Body of pancreas (tissue), 4 donors: ENCODE results near the gene ZFHX3. TPM values are rescaled to one million over a fixed set of nuclear protein-coding genes. Genes with fewer than 3 reads are reported as not detected.

ENCODE experiments used
- ATAC-seq: fragments of 150-250 bp; one replicate; pipeline ENCODE4 v1.9.1; 2016
- DNase-seq, 4 donors: peaks; one replicate each; pipeline ENCODE4 v3.0.0-alpha.2; 2019
- H3K27ac ChIP-seq, 4 donors: fragments of 200-600 bp; sonication (generic); 1 replicate in 3 of 4; 2 replicates in 1 of 4; pipeline versions ENCODE4 v1.5.1 to v1.6.1; 2016 to 2019; ENCODE audit warnings: mild to moderate bottlenecking in 1 of 4, mixed read lengths in 1 of 4, moderate library complexity in 1 of 4
- H3K27me3 ChIP-seq, 2 donors: fragments of 200-600 bp; sonication (generic); one replicate each; pipeline ENCODE4 v1.6.0; 2016; ENCODE audit warnings: mild to moderate bottlenecking in 1 of 2
- H3K36me3 ChIP-seq, 2 donors: fragments of 200-600 bp; sonication (generic); replicated peaks in 1 of 2; 2 replicates each; pipeline ENCODE4 v1.5.1; 2016; ENCODE audit warnings: low read depth in 2 of 2; ENCODE audit not compliant: insufficient read depth in 1 of 2
- H3K4me1 ChIP-seq: fragments of 200-600 bp; sonication (generic); one replicate; pipeline ENCODE4 v1.6.0; 2016
- H3K4me3 ChIP-seq, 2 donors: fragments of 200-600 bp; sonication (generic); 1 replicate in 1 of 2; 2 replicates in 1 of 2; pipeline ENCODE4 v1.5.1; 2016 to 2019
- H3K9me3 ChIP-seq, 3 donors: fragments of 200-600 bp; sonication (generic); 1 replicate in 2 of 3; 2 replicates in 1 of 3; pipeline ENCODE4 v1.5.1; 2016
- POLR2A ChIP-seq, 3 donors: fragments of 450-650 bp; IDR thresholded peaks; one replicate each; pipeline ENCODE4 v1.6.1; 2016; ENCODE audit warnings: antibody characterized with exemption in 3 of 3, mild to moderate bottlenecking in 2 of 3
- WGBS, 2 donors: methylation state at CpG; one replicate each; pipeline ENCODE4 v1.1.5; 2017; 5-methylcytosine and 5-hydroxymethylcytosine counted together
- intact Hi-C: fragments of 100-400 bp; cut with DNase I; formaldehyde crosslinking; loops from one replicate; pipeline ENCODE4 v1.15.1; 2023
- total RNA-seq, 2 donors: library from RNA; depleted of rRNA; stranded (reverse); fragments of >200 nt; gene quantifications; one replicate each; pipeline ENCODE4 v1.1.0, GENCODE V29; 2016
- TF ChIP-seq, protein P1 (sequence below), 7 experiments: fragments of 450-650 bp in 4 of 7; fragments of 200-600 bp in 3 of 7; sonication (generic) in 3 of 7; IDR thresholded peaks; one replicate each; pipeline ENCODE4 v1.5.1; 2016 to 2019; ENCODE audit warnings: antibody characterized with exemption in 7 of 7

The ZFHX3 gene
- total RNA-seq, 2 donors from 2014 or later, result 22.4 to 24.6 TPM

GRCh38 chr16:72824027-72824426 is 223.9 kb downstream of the ZFHX3 start:
- intact Hi-C loops, result no loop called here
- Histone ChIP-seq H3K27ac (no peak overlapping the region), H3K36me3 (no peaks in the 10 kb centered on the region), H3K9me3 (no peaks in the 10 kb centered on the region), H3K27me3 (no peaks in the 10 kb centered on the region), H3K4me3 (no peak overlapping the region), H3K4me1 (peaks cover 10% of the 10 kb centered on the region)
- ATAC-seq (no peak), DNase-seq (no peak)
- no peak for TF ChIP-seq POLR2A (IDR thresholded peaks at IDR 0.05)
- TF ChIP-seq, protein P1, sequence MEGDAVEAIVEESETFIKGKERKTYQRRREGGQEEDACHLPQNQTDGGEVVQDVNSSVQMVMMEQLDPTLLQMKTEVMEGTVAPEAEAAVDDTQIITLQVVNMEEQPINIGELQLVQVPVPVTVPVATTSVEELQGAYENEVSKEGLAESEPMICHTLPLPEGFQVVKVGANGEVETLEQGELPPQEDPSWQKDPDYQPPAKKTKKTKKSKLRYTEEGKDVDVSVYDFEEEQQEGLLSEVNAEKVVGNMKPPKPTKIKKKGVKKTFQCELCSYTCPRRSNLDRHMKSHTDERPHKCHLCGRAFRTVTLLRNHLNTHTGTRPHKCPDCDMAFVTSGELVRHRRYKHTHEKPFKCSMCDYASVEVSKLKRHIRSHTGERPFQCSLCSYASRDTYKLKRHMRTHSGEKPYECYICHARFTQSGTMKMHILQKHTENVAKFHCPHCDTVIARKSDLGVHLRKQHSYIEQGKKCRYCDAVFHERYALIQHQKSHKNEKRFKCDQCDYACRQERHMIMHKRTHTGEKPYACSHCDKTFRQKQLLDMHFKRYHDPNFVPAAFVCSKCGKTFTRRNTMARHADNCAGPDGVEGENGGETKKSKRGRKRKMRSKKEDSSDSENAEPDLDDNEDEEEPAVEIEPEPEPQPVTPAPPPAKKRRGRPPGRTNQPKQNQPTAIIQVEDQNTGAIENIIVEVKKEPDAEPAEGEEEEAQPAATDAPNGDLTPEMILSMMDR (IDR thresholded peaks at IDR 0.05), result no peak
- WGBS, 2 donors, result 94% methylated on average over 4 of the region's 4 CpGs

GRCh38 chr16:72821185-72821950 is 226.6 kb downstream of the ZFHX3 start:
- H3K4me1 ChIP-seq, result no peaks in the 10 kb centered on the region

DNA sequence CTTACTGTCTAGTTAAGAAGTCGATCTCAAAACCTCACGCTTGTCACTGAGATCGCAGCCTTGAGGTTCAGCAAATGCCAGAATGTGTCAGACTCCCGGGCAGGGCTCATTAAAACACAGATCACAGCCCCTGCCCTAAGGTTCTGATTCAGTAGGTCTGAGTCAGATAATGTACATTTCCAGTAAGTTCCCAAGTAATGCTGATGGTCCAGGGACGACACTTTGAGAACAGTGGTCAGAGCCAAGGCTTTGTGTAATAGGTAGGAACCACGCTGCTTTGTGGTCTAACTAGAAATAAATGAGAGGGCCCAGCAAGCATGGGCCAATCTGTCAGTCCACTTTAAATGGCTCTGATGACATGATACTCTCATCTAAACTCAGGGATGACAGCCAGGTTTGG is 228.6 kb downstream of the ZFHX3 start:
- intact Hi-C loops, result no loop called here
- DNase-seq, result no peak
- WGBS, 2 donors, result 74 to 78% methylated on average over 5 to 6 of the region's 6 CpGs
- no peak for ATAC-seq
- Histone ChIP-seq H3K9me3 (no peaks in the 10 kb centered on the region), H3K36me3 (no peaks in the 10 kb centered on the region), H3K4me1 (no peaks in the 10 kb centered on the region), H3K27me3 (no peaks in the 10 kb centered on the region), H3K4me3 (no peak overlapping the region), H3K27ac (no peak overlapping the region)
- TF ChIP-seq, protein P1 (IDR thresholded peaks at IDR 0.05), result no peak
- no peak for TF ChIP-seq POLR2A (IDR thresholded peaks at IDR 0.05)

More at GRCh38 chr16:72821185-72821950, 226.6 kb downstream of the ZFHX3 start:
- Histone ChIP-seq H3K4me3 (no peak overlapping the region), H3K36me3 (no peaks in the 10 kb centered on the region), H3K27me3 (no peaks in the 10 kb centered on the region), H3K27ac (no peak overlapping the region), H3K9me3 (no peaks in the 10 kb centered on the region)
- TF ChIP-seq, protein P1 (IDR thresholded peaks at IDR 0.05), result no peak
- TF ChIP-seq POLR2A (IDR thresholded peaks at IDR 0.05), result no peak
- intact Hi-C loops, result no loop called here
- 88% methylated on average over 9 of the region's 9 CpGs for WGBS, 2 donors
- no peak for DNase-seq
- ATAC-seq, result no peak

GRCh38 chr16:72818236-72818845 is 229.6 kb downstream of the ZFHX3 start:
- no peaks in the 10 kb centered on the region for H3K9me3 ChIP-seq
- H3K27ac ChIP-seq, result no peak overlapping the region
- WGBS, 2 donors, result 93 to 96% methylated on average over 4 of the region's 4 CpGs
- H3K27me3 ChIP-seq, result no peaks in the 10 kb centered on the region
- no peaks in the 10 kb centered on the region for H3K4me1 ChIP-seq
- DNase-seq, result no peak
- no peak for TF ChIP-seq POLR2A (IDR thresholded peaks at IDR 0.05)
- TF ChIP-seq, protein P1 (IDR thresholded peaks at IDR 0.05), result no peak
- intact Hi-C loops, result no loop called here
- H3K4me3 ChIP-seq, result no peak overlapping the region
- H3K36me3 ChIP-seq, result no peaks in the 10 kb centered on the region
- ATAC-seq, result no peak
